Measurements from ENCODE around the gene COQ10A.
"Not testable (repeated sequence)": the region's sequence is repeated elsewhere in the genome, so short reads cannot be mapped to it uniquely, and the experiment has no call there.

COQ10A gene

GRCh38 chr12:56282579-56282978 is 15.8 kb downstream of the COQ10A start:
- no peak for DNase-seq

DNA sequence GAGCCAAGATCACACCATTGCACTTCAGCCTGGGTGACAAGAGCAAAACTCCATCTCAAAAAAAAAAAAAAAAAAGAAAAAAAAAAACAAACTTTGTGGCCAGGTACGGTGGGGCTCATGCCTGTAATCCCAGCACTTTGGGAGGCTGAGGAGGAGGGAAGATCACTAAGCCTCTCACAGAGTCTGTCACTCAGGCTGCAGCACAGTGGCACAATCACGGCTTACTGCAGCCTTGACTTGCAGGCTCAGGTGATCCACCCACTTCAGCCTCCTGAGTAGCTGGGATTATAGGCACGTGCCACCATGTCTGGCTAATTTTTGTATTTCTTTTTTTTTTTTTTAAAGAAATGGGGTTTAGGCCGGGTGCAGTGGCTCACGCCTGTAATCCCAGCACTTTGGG is 17.5 kb downstream of the COQ10A start:
- not testable (repeated sequence) for DNase-seq

DNA sequence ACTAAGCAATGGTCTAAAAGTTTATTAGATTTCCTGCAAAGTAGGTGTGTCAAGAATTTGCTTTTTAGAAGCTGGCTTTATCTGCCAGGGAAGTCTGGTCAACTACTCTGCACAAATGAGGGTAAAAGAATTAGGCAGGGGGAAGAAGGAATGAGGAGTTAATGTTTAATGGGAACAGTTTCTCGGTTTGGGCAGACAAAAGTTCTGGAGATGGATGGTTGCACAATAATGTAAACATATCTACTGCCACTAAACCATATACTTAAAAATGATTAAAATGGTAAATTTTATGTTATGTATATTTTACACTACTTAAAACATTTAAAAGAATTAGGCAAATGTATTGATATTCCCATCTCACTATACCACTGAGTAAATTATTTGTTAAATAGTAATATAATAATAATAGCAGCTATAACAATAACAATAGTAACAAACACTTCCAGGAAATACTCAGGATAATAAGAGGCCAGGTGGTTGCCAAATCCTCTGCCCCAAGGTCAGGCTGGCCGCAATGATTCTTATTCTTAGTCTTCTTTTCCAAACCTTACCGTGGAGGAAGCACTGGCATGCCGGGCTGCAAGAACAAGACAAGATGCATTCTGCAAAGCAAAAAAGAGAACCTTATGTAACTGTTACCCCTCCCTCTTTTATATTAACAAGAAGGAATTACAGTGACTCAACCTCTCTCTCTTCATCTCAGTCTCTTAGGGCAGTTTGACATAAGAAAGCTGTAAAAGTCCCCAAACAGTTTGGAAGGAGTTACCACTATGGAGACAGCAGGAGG is 19.5 kb downstream of the COQ10A start:
- DNase-seq: no peak

DNA sequence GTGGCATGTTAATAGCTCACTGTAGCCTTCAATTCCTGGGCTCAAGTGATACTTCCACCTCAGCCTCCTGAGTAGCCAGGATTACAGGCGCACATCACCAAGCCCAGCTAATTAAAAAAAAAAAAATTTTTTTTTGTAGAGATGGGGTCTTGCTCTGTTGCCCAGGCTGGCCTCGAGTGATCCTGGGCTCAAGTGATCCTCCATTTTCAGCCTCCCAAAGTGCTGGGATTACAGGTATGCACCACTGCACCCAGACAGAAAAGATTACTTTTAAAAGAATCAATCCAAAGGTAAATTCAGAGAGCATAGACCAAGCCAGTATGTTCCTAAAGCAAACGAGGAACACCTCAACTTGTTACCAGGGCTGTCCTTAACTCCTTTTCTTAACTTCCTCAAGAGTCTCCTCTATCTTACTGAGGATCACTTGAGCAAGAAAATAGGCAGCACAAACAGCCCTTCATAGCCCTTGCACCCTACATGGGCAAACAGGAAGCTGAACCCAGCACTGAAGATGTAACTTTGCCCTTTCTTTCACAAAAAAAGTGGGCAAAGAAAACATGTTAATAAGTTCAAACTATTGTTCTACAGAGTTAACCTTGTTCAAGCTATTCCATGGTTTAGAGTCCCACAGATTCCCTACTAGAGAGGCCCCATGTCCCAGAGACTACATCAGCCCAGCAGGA is 22.1 kb downstream of the COQ10A start:
- no peak for DNase-seq

- DNase-seq: no peak
Measured at GRCh38 chr12:56293795-56294194, 27.1 kb downstream of the COQ10A start.

DNA sequence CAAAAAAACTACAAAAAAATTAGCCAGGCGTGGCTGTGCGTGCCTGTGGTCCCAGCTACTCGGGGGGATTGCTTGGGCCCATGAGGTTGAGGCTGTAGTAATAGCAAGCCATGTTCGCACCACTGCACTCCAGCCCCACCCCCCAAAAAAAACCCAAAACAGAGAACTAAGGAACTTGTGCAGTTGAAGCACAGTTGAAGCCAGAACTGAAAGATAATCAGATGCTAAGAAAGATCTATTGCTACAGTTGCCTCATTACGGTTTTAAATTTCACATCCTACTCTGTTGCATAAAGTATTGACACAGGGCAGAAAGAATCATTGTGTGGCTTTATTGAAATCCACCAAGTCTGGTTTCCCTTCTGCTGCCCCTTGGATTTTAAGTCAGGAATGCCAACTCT is 29.6 kb downstream of the COQ10A start:
- no peak for DNase-seq

DNA sequence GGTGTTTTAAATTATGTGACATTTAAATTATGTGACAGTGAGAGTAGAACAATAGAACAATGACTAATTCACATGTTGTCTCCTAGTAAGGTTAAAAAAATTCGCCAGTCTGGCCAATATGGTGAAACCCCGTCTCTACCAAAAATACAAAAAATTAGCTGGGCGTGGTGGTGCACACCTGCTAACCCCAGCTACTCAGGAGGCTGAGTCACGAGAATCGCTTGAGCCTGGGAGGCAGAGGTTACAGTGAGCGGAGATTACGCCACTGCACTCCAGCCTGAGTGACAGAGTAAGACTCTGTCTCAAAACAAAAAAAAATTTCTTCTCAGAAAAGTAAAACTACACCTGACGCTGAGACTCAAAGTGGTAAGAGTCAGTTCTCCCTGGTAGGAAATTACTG is 30.7 kb downstream of the COQ10A start:
- no peak for DNase-seq

GRCh38 chr12:56298828-56299227 is 32.1 kb downstream of the COQ10A start:
- DNase-seq: no peak

DNA sequence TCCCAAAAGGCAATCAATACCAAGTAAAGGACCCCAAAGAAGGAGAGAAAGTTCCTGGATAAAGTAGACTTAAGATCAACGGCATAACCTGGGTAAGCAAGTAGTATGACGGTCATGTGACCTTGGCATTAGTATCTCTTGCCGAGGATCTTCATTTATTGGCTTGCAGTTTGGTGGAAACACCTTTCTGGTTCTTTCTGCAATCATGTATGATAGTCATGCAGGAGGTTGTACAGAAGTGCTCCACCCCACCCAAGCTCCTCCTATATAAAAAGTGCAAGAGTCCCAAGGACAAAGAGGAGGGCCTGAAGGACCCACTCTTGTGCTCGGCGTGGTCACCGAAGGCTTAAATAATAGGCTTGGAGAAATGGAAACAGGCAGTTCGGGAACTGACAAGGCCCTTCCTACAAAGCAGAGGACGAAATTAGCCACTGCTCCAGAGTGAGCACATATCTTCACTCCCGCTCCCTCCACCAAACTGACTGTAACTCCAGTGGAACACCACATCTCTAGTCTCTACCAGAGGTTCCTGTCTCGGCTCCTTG is 32.6 kb downstream of the COQ10A start:
- DNase-seq: no peak

DNA sequence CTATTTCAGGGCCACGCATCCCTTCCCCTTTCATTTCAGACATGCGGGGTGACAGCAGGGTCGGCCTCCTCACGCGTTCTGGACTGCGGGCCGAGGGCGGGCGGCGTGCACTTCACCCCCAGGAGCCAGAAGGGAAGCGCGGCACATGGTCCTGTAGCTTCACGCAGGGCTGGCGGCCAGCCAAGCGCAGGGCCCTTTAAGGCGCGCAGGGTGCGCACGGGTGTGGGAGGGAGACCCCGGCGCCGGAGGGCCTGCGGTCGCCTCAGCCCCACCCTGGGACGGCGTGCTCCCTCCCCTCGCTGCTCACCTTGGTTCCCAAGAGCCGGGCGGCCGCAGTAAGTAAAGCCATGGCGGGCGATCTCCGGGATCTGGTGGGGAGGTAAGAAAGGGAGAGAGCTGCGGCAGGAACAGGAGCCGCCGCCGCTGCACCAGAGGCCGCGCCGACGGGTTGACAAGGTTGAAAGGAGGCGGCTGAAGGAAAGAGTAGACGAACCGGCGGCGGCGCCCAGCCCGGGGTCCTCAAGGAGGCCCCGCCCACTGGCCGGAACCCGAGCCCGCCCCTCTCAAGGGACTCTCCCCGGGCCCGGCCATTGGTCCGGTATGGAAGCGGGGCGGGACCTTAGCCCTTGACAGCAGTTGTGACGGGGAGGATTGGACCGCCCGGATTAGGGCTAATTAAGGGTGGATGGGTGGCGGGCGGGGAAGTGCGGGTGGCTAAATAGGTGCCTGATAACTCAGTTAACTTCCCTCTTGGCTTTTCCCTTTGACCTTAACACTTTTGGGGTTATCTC is 33.3 kb downstream of the COQ10A start, which contains the start of gene CS:
TSS of gene CS (minus strand) at position 478 of the 791 bp plus-strand sequence. CDS start at position 349, 129 bp downstream.
- peak; percentile 99 for DNase-seq

GRCh38 chr12:56300644-56301464 is 34.1 kb downstream of the COQ10A start:
- DNase-seq: no peak

DNA sequence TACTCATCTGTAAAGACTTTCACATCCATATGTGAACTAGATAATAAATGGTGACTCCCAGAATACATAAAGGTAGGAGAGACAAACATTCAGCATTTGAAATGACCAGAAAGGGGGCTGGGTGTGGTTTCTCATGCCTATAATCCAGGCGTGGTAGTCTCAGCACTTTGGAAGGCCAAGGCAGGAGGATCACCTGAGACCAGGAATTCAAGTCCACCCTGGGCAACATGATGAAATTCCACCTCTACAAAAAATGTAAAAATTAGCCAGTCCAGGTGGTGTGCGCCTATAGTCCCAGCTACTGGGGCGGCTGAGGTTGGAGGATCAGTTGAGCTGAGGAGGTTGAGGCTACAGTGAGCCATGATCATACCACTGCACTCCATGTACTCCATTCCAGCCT is 37.5 kb downstream of the COQ10A start:
- DNase-seq: no peak

DNA sequence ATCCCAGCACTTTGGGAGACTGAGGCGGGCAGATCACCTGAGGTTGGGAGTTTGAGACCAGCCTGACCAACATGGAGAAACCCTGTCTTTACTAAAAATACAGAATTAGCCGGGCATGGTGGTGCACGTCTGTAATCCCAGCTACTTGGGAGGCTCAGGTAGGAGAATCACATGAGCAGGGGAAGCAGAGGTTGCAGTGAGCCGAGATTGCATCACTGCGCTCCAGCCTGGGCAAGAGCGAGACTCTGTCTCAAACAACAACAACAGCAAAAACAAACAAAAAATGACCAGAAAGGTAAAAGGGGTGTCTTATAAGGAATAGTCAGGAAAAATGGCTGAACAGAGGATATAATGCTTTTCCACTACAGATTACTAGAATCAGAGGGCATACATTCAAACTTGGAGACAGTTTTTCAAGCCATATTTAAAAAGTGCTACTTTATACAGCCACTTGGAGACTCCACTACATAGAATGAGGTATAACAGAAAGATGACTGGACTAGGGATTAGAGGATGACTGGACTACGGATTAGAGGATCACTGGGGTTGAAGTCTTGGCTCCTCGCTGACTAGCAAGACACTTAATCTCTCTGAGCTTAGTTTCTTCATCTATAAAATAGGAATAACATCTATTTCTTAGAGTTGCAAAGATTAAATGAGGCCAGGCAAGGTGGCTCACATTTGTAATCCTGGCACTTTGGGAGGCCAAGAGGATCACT is 38.3 kb downstream of the COQ10A start:
- no peak for DNase-seq

GRCh38 chr12:56307221-56307965 is 40.7 kb downstream of the COQ10A start:
- DNase-seq: no peak

- no peak for DNase-seq
Measured at GRCh38 chr12:56308714-56309113, 42.0 kb downstream of the COQ10A start.

DNA sequence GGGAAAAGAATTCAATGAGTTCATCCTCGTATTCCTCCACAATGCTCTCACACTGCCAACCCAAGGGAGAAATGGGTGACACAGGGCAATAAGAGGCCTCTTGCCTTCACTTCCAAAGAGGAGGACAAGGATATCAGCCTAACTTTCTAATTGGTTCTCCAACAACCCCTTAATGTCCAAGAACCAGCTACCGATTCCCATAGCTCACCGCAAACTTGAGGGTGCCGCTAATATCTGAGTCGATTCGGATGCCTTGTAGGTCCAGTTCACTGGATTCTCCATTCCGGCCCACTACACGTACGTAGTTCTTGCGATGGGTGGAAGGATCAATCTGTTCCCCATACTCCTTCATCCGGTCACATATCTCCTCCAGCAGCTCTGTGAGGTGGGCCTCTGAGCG is 44.3 kb downstream of the COQ10A start:
- no peak for DNase-seq

DNA sequence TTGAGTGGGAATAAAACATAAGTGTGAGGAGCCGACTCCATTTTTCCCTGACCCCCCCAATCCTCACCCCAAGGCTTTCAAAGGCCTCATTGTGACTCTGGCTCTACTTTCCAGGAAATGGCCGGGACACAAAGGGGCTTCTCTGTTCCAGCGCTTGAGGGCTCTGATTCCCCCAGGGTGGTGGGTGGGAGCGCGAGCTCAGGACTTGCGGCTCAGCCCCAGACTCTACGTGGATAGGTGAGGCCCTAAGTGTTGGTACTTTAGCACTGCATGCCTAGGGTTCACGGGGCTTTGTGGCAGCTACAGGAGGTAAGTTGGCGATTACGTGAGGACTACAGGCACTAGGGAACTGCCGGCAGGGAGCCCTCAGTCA is 48.5 kb downstream of the COQ10A start:
- DNase-seq: no peak

DNA sequence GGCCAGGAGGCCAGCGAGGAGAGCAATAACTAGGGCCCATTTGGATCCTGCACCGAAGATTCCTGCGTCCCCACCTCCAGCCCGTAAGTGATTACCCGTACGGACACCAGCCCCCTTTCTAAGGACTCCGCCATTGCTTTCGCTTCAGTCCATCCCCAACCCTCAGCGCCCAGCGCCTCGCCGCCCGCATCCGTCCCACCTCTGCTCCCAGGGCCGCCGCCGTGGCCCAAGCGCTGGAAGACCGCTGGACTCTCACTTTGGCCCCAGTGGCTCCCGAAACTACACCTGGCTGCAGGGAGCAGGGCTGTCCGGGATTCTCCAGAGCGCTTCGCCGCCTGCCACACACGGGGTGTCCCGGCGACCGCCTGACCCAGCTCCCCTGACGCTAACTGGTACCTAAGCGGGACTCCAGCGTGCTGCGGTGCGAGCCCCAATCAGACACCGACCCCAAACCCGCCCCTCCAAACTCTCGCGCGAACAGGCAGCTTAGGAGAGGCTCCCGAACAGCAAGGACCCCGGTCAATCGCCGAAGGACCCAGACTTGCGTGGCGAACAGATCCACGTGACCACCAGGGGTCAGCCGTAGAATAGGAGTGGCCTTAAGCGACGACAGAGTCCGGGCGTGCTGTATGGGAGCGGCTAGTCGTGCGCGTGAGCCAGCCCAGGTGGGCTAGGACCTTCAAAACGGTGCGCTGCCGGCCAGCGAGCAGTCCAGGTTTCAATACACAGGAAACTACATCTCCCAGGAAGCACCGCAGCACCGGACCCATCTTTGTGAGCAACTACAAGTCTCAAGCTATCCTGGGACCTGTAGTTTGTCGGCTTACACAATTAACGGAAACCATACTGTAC is 49.1 kb downstream of the COQ10A start, which contains the start of gene CNPY2:
TSS of gene CNPY2 (minus strand) at position 367 of the 852 bp plus-strand sequence. CDS start 771 bp downstream, outside the sequence.
- peak; percentile 96 for DNase-seq

DNA sequence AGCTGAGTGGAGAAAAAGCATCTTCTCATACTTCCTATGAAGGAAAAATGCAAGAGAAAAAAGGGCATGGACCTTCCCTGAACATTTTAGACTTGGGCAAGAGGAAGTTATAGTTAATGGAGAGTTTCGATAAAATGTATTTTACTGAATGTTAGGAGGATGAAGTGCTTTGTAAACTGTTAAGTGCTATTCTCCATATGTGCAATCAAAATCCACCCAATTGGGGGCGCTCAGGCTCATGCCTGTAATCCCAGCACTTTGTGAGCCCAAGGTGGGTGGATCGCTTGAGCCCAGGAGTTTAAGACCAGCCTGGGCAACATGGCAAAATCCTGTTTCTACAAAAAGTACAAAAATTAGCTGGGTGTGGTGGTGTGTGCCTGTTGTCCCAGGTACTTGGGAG is 50.9 kb downstream of the COQ10A start:
- DNase-seq: no peak

All from CD4-positive, alpha-beta T cell treated with Interleukin-15 for 1 hour (primary cell).